Sigmoid colon (tissue), 3 donors: ENCODE measurements around the gene EPHX1.

ENCODE experiments used
- POLR2A ChIP-seq, 2 donors: fragments of 450-650 bp; IDR thresholded peaks; one replicate each; pipeline ENCODE4 v1.6.1; 2016; ENCODE audit warnings: antibody characterized with exemption in 2 of 2, mild to moderate bottlenecking in 2 of 2, moderate library complexity in 2 of 2
- TF ChIP-seq, protein P1 (sequence below), 4 experiments: fragments of 450-650 bp in 3 of 4; fragments of 200-600 bp in 1 of 4; IDR thresholded peaks; one replicate each; pipeline ENCODE4 v1.5.1; 2016 to 2019; ENCODE audit warnings: antibody characterized with exemption in 4 of 4, mild to moderate bottlenecking in 3 of 4, moderate library complexity in 2 of 4

DNA sequence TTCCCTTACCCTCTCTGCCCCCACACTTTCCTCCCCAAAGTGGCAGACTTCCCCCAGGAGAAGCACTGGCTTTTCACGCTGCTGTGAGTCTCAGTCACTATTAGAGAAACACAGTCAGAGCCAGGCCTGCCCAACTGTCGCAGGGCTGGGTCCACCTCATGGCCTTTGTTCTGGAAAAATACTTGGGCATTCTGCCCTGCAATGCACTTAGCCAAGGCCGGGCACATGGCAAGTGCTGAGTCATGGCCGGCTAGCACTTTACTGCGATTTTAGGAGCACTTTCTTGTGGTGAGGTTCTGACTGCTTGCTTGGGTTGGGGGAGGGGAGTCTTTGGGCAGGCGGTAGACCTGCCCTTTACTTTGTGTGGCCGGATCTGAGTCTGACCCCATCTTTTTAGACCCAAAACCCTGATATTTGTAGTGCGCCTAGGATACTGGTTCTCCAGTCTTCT lies 7.7 kb downstream of the EPHX1 start:
- TF ChIP-seq POLR2A (IDR thresholded peaks at IDR 0.05) = no peak
- TF ChIP-seq, protein P1, sequence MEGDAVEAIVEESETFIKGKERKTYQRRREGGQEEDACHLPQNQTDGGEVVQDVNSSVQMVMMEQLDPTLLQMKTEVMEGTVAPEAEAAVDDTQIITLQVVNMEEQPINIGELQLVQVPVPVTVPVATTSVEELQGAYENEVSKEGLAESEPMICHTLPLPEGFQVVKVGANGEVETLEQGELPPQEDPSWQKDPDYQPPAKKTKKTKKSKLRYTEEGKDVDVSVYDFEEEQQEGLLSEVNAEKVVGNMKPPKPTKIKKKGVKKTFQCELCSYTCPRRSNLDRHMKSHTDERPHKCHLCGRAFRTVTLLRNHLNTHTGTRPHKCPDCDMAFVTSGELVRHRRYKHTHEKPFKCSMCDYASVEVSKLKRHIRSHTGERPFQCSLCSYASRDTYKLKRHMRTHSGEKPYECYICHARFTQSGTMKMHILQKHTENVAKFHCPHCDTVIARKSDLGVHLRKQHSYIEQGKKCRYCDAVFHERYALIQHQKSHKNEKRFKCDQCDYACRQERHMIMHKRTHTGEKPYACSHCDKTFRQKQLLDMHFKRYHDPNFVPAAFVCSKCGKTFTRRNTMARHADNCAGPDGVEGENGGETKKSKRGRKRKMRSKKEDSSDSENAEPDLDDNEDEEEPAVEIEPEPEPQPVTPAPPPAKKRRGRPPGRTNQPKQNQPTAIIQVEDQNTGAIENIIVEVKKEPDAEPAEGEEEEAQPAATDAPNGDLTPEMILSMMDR (IDR thresholded peaks at IDR 0.05) = no peak
